RKO (cell line): Measurements from ENCODE around the gene RNPEPL1.
"Not testable (repeated sequence)": the region's sequence is repeated elsewhere in the genome, so short reads cannot be mapped to it uniquely, and the experiment has no call there.

ENCODE experiments used
- DNase-seq: peaks from one replicate; pipeline ENCODE4 v3.0.0-alpha.2; 2016; ENCODE audit warnings: low spot score

The RNPEPL1 gene

GRCh38 chr2:240567872-240568677, at the start of gene RNPEPL1:
RNPEPL1 (plus strand) TSS chr2:240568484; CDS start chr2:240568587, 103 bp downstream.
- peak; percentile 49 for DNase-seq

GRCh38 chr2:240518981-240519380, 49.3 kb upstream of the RNPEPL1 start:
- DNase-seq = no peak

GRCh38 chr2:240519396-240520129, 48.7 kb upstream of the RNPEPL1 start:
- no peak for DNase-seq

GRCh38 chr2:240520130-240520973, 47.9 kb upstream of the RNPEPL1 start:
- DNase-seq = no peak

GRCh38 chr2:240520974-240521350, 47.3 kb upstream of the RNPEPL1 start:
- no peak for DNase-seq

- not testable (repeated sequence) for DNase-seq
Measured at GRCh38 chr2:240521885-240522284, 46.4 kb upstream of the RNPEPL1 start.

GRCh38 chr2:240522406-240522805, 45.9 kb upstream of the RNPEPL1 start:
- DNase-seq = no peak

GRCh38 chr2:240523451-240524281, 44.6 kb upstream of the RNPEPL1 start:
- no peak for DNase-seq

GRCh38 chr2:240524963-240525718, 43.1 kb upstream of the RNPEPL1 start:
- DNase-seq = no peak

- DNase-seq = no peak
Measured at GRCh38 chr2:240525802-240526201, 42.5 kb upstream of the RNPEPL1 start.

GRCh38 chr2:240526521-240526920, 41.8 kb upstream of the RNPEPL1 start:
- DNase-seq = no peak

GRCh38 chr2:240527153-240527750, 41.0 kb upstream of the RNPEPL1 start:
- no peak for DNase-seq

GRCh38 chr2:240528406-240529040, 39.8 kb upstream of the RNPEPL1 start:
- no peak for DNase-seq

GRCh38 chr2:240529344-240529999, 38.8 kb upstream of the RNPEPL1 start:
- no peak for DNase-seq

- DNase-seq = no peak
Measured at GRCh38 chr2:240530181-240530580, 38.1 kb upstream of the RNPEPL1 start.

GRCh38 chr2:240531038-240531437, 37.2 kb upstream of the RNPEPL1 start:
- no peak for DNase-seq

GRCh38 chr2:240532031-240532775, 36.1 kb upstream of the RNPEPL1 start:
- peak; percentile 30 for DNase-seq

- no peak for DNase-seq
Measured at GRCh38 chr2:240538031-240538780, 30.1 kb upstream of the RNPEPL1 start.
